ENCODE data around the gene FLOT1. TPM values are rescaled to one million over a fixed set of nuclear protein-coding genes. Genes with fewer than 3 reads are reported as not detected.
A peak's percentile ranks its signal among the peaks of the same experiment; 100 is the strongest.

FLOT1 gene
- total RNA-seq, 1 experiment from 2014 or later, result 92.2 TPM

DNA sequence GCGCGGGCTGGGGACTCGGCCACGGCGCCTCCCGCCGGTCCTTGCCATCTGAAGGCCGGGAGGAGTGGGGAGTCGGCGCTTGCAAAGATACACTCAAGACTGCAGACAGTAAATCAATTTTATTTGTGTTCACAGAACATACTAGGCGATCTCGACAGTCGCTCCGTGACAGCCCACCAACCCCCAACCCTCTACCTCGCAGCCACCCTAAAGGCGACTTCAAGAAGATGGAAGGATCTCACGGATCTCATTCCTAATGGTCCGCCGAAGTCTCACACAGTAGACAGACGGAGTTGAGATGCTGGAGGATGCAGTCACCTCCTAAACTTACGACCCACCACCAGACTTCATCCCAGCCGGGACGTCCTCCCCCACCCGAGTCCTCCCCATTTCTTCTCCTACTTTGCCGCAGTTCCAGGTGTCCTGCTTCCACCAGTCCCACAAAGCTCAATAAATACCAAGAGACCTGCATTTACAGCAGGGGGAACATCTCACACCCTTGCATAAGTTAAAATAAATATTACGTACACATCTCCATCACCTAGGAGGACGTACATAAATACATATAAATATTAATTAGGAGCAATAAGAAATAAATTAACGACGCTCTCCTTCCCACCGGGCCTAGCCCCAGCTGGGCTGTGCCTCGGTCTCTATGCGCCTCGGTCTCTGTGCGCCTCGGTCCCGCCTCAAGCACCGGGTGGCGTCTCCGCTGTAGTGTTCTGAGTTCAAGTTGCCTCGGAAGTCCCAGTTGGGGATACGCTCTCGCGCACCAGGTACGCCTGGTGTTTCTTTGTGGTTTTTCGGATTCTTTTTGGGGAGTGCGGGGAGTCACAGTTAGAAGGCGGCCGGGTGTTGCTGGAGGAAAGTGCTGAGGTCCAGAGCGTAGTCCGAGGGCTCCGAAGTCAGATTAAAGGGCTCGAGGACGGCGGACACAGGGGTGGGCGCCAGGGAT, 889 bp upstream of the FLOT1 start:
- Histone ChIP-seq H3K36me3 (peaks cover 14% of the 10 kb centered on the region), H3K4me1 (peaks cover 5% of the 10 kb centered on the region; the same call in 1 of the 2 replicates), H3K27me3 (no peaks in the 10 kb centered on the region), H3K9me3 (replicated peaks) (no peaks in the 10 kb centered on the region), H3K27ac (peak overlapping the region; percentile 64), H3K4me3 (peak overlapping the region; percentile 80)
- DNase-seq, result peak in 1 of 2 experiments; percentile 49

DNA sequence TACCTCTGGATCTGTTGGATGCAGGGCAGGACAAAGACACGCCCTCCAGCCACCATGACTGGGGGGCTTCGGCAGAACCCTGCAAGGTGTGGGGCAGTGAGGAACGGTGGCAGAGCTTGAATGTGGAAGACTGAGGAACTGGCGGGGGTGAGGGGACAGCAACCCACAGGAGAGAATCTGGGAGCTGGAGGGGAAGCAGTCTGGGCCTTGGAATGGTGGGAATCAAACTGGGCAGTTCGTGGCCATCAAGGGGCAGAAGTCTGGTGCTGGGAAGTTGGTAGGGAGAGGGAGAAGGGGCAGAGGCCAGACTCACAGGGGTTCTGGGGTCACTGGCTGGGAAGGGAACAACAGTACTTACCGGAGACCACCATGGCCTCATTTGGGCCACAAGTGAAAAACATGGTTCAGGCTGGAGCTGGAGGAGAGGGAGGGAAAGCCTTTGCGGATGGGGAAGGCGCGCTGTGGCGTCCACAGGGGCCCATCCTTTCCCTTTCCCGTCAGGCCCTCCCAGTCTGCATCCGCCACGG, 635 bp downstream of the FLOT1 start:
- Histone ChIP-seq H3K4me1 (peaks cover 5% of the 10 kb centered on the region; the same call in 1 of the 2 replicates), H3K27me3 (no peaks in the 10 kb centered on the region), H3K36me3 (peaks cover 30% of the 10 kb centered on the region), H3K27ac (peak overlapping the region; percentile 51), H3K4me3 (peak overlapping the region; percentile 80), H3K9me3 (replicated peaks) (no peaks in the 10 kb centered on the region)
- DNase-seq, result peak in 1 of 2 experiments; percentile 22

DNA sequence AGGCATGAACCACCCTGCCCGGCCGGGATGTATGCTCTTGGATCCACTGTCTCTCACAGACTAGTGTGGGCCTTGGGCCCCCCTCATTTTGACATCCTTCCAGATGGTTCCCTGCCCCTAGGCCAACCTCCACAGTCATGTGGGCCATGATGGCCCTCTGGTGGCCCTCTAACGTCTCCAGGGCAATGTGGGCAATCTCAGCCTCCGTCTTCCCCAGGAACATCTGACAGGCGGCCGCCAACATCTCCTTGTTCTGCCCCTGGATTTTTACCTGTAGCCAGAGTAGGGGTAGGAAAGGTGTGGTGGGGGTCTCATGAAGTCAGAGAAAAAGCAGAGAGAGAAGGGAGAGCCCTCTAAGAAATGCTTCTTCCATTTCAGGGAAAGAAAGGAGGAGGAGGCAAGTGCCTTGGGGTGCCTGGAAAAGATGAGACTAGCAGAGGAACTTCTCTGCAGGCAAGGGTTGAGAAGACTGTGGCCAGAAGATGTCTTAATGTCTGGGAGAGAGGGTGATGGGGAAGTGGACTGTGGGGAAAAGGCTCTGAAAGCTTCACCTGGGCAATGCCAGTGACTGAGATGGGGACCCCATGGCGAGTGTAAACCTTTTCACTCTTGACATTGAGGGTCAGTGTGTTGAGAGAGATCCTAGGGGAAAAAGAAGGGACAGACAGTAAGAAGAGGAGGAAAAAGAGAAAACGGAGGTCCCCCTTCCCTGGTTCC, 1.3 kb downstream of the FLOT1 start:
- peak overlapping the region; percentile 51; the same call in 1 of the 2 replicates for H3K27ac ChIP-seq
- no peak for DNase-seq
- no peaks in the 10 kb centered on the region for H3K27me3 ChIP-seq
- peak overlapping the region; percentile 80 for H3K4me3 ChIP-seq
- no peaks in the 10 kb centered on the region for H3K9me3 ChIP-seq (replicated peaks)
- H3K4me1 ChIP-seq, result peaks cover 5% of the 10 kb centered on the region; the same call in 1 of the 2 replicates
- peaks cover 32% of the 10 kb centered on the region for H3K36me3 ChIP-seq

GRCh38 chr6:30740540-30740870, 2.0 kb downstream of the FLOT1 start:
- H3K27ac ChIP-seq, result no peak overlapping the region
- no peak for DNase-seq
- H3K27me3 ChIP-seq, result no peaks in the 10 kb centered on the region
- H3K4me3 ChIP-seq, result no peak overlapping the region
- peaks cover 5% of the 10 kb centered on the region; the same call in 1 of the 2 replicates for H3K4me1 ChIP-seq
- peaks cover 34% of the 10 kb centered on the region for H3K36me3 ChIP-seq
- no peaks in the 10 kb centered on the region for H3K9me3 ChIP-seq (replicated peaks)

GRCh38 chr6:30738532-30738931, 4.0 kb downstream of the FLOT1 start:
- no peak overlapping the region for H3K4me3 ChIP-seq
- no peak overlapping the region for H3K27ac ChIP-seq
- no peak for DNase-seq
- no peaks in the 10 kb centered on the region for H3K27me3 ChIP-seq
- H3K4me1 ChIP-seq, result peaks cover 5% of the 10 kb centered on the region; the same call in 1 of the 2 replicates
- H3K36me3 ChIP-seq, result peaks cover 46% of the 10 kb centered on the region
- H3K9me3 ChIP-seq (replicated peaks), result no peaks in the 10 kb centered on the region

DNA sequence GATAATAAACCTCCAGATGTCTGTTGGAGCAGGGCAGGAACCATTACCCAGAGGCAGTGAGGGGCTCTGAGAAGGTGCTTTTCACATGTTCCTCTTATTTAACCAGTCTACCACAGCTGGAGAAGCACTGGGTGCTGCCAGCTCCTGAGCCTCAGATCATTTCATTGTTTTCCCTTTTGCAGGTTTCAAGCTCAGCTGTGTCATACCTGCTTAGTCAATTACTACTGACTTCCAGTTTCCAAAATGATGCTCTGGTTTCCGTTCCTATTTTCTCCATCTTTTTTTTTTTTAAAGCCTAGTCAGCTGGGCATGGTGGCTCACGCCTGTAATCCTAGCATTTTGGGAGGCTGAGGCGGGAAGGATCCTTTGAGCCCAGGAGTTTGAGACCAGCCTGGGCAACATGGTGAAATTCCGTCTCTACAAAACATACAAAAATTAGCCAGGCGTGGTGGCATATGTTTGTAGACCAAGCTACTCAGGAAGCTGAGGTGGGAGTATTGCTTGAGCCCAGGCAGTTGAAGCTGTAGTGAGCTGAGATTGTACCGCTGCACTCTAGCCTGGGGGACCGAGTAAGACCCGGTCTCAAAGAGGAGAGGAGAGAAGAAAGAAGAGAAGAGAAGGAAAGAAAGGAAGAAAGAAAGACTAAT, 6.7 kb downstream of the FLOT1 start:
- Histone ChIP-seq H3K27me3 (no peaks in the 10 kb centered on the region), H3K36me3 (peaks cover 57% of the 10 kb centered on the region), H3K4me3 (no peak overlapping the region), H3K27ac (no peak overlapping the region), H3K9me3 (replicated peaks) (no peaks in the 10 kb centered on the region), H3K4me1 (no peaks in the 10 kb centered on the region)
- DNase-seq, result no peak

GRCh38 chr6:30732237-30732943, 10.1 kb downstream of the FLOT1 start:
- Histone ChIP-seq H3K4me1 (no peaks in the 10 kb centered on the region), H3K27me3 (no peaks in the 10 kb centered on the region), H3K9me3 (replicated peaks) (no peaks in the 10 kb centered on the region), H3K4me3 (no peak overlapping the region), H3K27ac (no peak overlapping the region), H3K36me3 (peaks cover 44% of the 10 kb centered on the region)
- DNase-seq, result no peak

- no peaks in the 10 kb centered on the region for H3K9me3 ChIP-seq (replicated peaks)
- peak; percentile 43 for DNase-seq
- no peak overlapping the region for H3K27ac ChIP-seq
- H3K27me3 ChIP-seq, result no peaks in the 10 kb centered on the region
- H3K4me1 ChIP-seq, result no peaks in the 10 kb centered on the region
- peaks cover 44% of the 10 kb centered on the region for H3K36me3 ChIP-seq
- H3K4me3 ChIP-seq, result no peak overlapping the region
These were observed 11.7 kb downstream of the FLOT1 start for GRCh38 chr6:30730601-30731435.

GRCh38 chr6:30727920-30728553, 14.4 kb downstream of the FLOT1 start:
- Histone ChIP-seq H3K27ac (no peak overlapping the region), H3K36me3 (peaks cover 50% of the 10 kb centered on the region)
- DNase-seq, result peak in 1 of 2 experiments; percentile 46

DNA sequence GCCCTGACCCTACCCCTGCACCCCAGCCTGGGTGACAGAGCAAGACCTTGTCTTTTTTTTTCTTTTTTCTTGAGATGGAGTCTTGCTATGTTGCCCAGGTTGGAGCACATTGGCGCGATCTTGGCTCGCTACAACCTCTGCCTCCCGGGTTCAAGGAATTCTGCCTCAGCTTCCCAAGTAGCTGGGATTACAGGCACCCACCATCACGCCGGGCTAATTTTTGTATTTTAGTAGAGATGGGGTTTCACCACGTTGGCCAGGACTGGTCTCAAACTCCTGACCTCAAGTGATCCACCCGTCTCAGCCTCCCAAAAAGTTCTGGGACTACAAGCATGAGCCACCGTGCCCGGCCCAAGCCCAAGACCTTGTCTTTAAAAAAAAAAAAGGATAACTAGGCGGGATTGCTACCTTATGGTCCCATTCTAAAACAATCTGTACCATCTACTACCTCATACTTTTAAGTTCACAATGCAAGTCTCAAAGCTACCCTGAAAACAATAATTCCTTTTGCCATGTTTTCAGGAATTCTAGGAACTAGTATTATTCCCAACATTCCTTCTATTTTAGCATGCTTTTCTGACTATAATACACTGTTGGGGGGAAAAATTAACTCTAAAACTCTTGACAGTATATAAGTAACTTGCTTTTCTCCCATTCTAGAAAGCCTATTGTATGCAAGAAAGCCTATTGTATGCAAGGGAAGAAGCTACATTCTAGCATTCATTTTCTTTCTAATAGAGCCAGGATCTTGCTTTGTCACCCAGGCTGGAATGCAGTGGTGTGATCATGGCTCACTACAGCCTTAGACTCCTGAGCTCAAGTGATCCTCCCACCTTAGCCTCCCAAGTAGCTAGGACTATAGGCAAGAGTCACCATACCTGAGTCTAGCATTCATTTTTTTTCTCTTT, 15.7 kb downstream of the FLOT1 start:
- Histone ChIP-seq H3K36me3 (peaks cover 59% of the 10 kb centered on the region), H3K9me3 (replicated peaks) (no peaks in the 10 kb centered on the region), H3K27me3 (no peaks in the 10 kb centered on the region), H3K27ac (no peak overlapping the region), H3K4me1 (no peaks in the 10 kb centered on the region), H3K4me3 (no peak overlapping the region)
- no peak for DNase-seq

More at GRCh38 chr6:30727920-30728553, 14.4 kb downstream of the FLOT1 start:
- H3K4me1 ChIP-seq, result no peaks in the 10 kb centered on the region
- no peaks in the 10 kb centered on the region for H3K9me3 ChIP-seq (replicated peaks)
- H3K4me3 ChIP-seq, result no peak overlapping the region
- H3K27me3 ChIP-seq, result no peaks in the 10 kb centered on the region

- DNase-seq, result peak; percentile 32 to 51
- no peak overlapping the region for H3K4me3 ChIP-seq
- no peaks in the 10 kb centered on the region for H3K4me1 ChIP-seq
- no peaks in the 10 kb centered on the region for H3K27me3 ChIP-seq
- peaks cover 64% of the 10 kb centered on the region for H3K36me3 ChIP-seq
- no peak overlapping the region for H3K27ac ChIP-seq
- H3K9me3 ChIP-seq (replicated peaks), result no peaks in the 10 kb centered on the region
These were observed 16.6 kb downstream of the FLOT1 start for GRCh38 chr6:30725713-30726505.

Measured in SJCRH30 (cell line).